Coronary artery (tissue), 2 donors: ENCODE results near the gene TM9SF2.

Source experiments
- DNase-seq: peaks from one replicate; pipeline ENCODE4 v3.0.0-alpha.2; 2017; ENCODE audit warnings: low spot score
- H3K27ac ChIP-seq, 2 donors: fragments of 200-600 bp; sonication (generic); one replicate each; pipeline ENCODE4 v1.5.1; 2016 to 2019
- H3K4me3 ChIP-seq: fragments of 200-600 bp; sonication (generic); 2 replicates; pipeline ENCODE4 v1.5.1; 2016; ENCODE audit warnings: mild to moderate bottlenecking, moderate library complexity
- CTCF ChIP-seq: fragments of 200-600 bp; sonication (generic); IDR thresholded peaks from one replicate; pipeline ENCODE4 v1.5.1; 2019; ENCODE audit warnings: antibody characterized with exemption

The TM9SF2 gene

GRCh38 chr13:99495466-99496183 is 5.6 kb upstream of the TM9SF2 start:
- H3K27ac ChIP-seq = peak overlapping the region in 1 of 2 donors; percentile 68
- peak overlapping the region; percentile 57 for H3K4me3 ChIP-seq
- DNase-seq = no peak
- TF ChIP-seq CTCF = no peak

- no peak for TF ChIP-seq CTCF
- H3K27ac ChIP-seq = peak overlapping the region; percentile 5 to 68
- H3K4me3 ChIP-seq = peak overlapping the region; percentile 57
- no peak for DNase-seq
Measured at GRCh38 chr13:99496184-99497142, 4.8 kb upstream of the TM9SF2 start.

- no peak for TF ChIP-seq CTCF
- Histone ChIP-seq H3K4me3 (peak overlapping the region; percentile 64), H3K27ac (peak overlapping the region; percentile 86 to 90)
- peak; percentile 98 for DNase-seq
Measured at GRCh38 chr13:99498171-99499161, 2.8 kb upstream of the TM9SF2 start.

GRCh38 chr13:99500839-99501183 is 461 bp upstream of the TM9SF2 start:
- no peak for DNase-seq
- Histone ChIP-seq H3K27ac (peak overlapping the region; percentile 80 to 88), H3K4me3 (peak overlapping the region; percentile 89)
- no peak for TF ChIP-seq CTCF

GRCh38 chr13:99501848-99502301 is 603 bp downstream of the TM9SF2 start:
- no peak for TF ChIP-seq CTCF
- H3K4me3 ChIP-seq = peak overlapping the region; percentile 89
- H3K27ac ChIP-seq = peak overlapping the region; percentile 80 to 88
- DNase-seq = no peak

- no peak overlapping the region for H3K27ac ChIP-seq
- peak overlapping the region; percentile 7 for H3K4me3 ChIP-seq
- no peak for DNase-seq
- no peak for TF ChIP-seq CTCF
Measured at GRCh38 chr13:99505814-99506269, 4.6 kb downstream of the TM9SF2 start.
